Measurements from ENCODE around the gene WDR17.

Gene WDR17

DNA sequence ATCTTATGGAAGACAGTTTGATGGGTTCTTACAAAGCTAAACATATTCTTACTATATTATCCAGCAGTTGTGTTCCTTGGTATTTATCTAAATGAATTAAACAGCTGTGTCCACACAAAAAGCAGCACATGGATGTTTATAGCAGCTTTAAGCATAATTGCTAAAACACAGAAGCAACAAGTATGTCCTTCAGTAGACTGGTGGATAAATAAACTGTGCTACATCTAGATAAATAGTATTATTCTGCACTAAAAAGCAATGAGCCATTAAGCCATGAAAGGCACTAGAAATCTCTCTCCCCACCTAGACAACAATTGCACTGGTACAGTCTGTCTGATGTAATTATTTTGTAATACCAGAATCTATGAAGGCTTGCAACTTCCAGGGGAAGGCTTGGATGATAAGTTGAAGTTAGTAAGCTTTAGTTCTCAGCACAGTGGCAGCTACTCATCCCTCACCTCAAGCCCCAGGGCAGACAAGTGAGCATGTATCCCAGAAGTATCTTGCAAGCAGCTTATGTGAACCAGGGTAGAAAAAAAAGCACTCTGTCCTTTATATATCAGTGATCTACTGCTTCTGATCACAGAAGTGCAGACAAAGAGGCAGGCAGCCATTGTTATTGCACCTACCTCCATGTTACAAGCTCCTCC lies 36.9 kb downstream of the WDR17 start:
- peak; percentile 70 for DNase-seq

DNA sequence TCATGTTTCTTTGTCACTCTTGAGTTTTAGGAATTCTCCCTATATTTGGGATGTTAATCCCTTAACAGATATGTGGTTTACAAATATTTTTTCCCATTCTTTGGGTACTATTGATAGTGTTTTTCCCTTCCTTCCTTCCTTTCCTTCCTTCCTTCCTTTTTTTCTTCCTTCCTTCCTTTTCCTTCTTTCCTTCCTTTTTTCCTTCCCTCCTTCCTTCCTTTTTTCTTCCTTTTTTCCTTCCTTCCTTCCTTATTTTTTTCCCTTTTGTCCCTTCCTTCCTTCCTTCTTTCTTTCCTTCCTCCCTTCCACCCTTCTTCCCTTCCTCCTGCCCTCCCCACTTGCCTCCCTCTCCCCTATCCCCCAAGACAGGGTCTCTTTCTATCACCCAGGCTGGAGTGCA lies 42.1 kb downstream of the WDR17 start:
- no peak for DNase-seq

DNA sequence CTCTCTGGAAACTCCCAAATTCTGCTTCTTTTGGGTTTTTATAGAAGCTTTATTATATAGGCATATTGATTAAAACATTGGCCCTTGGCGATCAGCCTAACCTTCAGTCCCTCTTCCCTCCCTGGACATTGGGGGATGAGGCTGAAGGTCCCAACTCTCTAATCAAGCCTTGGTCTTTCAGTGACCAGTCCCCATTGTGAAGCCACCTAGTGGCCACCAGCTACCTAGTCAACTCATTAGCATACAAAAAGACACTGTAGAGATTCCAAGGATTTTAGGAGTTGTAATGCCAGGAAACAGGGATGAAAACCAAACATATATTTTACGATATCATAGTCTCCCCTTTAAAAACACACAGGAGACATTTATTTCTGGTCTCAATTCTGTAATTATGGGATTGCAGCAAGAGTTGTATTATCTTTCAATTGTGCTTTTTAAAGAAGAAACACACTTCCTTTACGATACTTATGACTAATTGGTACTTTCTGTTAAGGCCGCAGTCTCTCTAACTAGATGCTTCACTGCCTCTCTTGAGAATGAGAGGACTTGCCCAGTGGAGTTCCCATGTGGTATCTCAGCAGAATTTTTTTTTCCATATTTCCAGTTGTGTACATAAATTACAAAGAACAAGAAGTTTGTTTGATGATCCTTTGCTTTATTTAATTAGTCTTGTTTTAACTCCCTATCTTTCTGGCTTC lies 58.2 kb downstream of the WDR17 start:
- peak; percentile 7 for DNase-seq

DNA sequence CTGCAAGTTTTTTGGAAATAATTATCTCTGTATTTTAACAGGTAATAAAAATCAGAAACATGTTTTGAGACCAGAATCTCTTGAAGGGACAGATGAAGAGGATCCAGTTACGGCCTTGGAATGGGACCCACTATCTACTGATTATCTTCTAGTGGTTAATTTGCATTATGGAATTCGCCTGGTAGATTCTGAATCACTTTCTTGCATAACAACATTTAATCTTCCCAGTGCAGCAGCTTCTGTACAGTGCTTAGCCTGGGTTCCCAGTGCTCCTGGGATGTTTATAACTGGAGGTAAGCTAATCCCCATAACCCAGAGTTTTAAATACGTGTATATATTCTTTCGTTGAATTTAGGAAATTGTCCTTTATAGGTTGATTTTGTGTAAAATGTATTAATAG lies 59.4 kb downstream of the WDR17 start:
- no peak for DNase-seq

DNA sequence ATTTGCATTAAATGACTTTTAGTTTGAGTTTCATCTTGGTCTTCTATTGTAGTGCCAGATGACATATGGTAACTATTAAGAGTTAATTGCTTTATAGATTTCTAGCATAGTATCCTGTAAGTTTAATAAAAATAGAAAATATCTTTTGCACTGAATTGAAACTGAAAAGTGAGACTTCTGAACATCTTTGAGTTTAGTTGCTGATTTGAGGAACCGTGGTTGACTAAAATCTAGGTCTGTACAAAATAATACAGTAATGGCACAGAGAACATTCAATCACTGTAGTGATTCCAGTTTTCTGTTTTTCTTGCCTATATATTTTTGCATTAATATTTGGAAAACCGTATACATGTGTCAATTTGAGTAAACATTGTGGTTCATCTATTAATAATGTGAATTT lies 69.0 kb downstream of the WDR17 start:
- no peak for DNase-seq

DNA sequence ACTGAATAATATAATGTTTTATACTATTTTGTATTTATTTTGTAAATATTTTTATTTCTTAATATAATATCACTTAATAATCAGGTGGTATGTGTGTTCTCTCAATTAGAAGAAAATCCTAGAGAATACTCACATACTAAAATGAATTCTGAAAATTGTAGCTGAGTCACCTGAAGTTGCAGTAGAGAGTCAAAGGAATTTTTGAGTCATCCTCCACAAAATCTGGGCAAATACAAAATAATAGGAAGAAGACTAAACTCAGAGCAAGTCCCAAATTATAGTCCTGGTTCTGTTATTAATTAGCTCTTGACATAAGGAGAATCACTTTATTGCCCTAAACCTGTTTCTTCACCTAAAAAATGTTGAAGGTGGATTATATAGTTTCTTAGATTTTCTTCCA lies 72.0 kb downstream of the WDR17 start:
- no peak for DNase-seq

DNA sequence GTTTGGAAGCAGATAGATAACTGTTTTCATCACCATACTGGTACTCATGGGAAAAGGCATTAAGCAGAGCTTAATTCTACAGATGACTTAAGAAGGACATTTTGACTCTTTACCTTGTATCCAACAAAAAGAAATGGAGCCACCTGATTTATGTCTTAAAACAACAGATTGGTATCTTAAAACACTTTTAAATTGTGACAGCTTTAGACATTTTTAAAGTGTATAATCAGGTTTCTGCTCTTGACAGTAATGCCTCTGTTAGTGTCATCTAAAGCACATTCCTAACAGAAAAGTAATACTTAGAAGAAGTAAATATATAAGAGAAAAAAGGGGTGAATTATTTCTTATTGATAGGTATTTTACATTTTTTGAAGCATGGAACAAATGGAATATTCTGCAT lies 73.9 kb downstream of the WDR17 start:
- DNase-seq = no peak

DNA sequence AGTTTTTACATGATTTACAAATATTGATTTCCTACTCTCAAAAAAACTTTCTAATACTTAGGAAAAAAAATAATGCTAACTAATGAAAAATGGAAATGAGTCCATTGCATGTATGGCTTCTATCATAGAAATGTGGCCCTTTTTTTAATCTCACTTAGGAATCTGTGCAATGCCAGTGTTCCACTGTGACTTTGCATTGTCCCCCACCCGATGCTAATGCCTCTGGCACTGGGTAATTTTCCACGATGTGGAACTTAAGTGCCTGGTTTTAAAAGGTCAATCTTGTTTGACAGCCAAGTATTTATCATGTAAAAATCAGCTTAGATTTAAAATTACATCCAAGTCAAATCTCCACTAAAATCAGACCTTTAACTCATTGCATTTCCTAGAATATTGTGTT lies 76.6 kb downstream of the WDR17 start:
- no peak for DNase-seq

DNA sequence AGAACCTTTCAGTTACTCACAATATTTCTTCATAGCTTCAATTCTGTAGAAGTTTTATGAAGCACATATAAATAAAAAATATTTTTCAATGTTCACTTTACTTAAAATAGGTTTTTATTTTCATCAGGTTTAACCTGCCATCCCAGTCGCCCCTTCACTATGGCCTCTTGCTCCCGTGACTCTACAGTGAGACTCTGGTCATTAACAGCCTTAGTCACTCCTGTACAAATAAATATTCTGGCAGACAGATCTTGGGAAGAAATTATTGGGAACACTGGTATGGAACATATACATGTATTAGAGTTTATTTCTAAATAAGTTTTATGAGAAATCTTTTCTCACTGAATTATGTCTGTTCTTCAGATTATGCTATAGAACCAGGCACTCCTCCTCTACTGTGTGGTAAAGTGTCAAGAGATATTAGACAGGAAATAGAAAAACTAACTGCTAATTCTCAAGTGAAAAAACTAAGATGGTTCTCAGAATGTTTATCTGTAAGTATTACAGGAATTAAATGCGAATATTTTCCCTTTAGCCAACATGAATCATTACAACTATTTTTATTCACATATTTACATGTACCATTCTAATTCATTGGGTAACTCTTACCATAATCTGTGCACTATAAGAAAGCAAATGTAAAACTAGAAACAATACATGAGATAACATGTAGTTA lies 84.2 kb downstream of the WDR17 start:
- DNase-seq = no peak

DNA sequence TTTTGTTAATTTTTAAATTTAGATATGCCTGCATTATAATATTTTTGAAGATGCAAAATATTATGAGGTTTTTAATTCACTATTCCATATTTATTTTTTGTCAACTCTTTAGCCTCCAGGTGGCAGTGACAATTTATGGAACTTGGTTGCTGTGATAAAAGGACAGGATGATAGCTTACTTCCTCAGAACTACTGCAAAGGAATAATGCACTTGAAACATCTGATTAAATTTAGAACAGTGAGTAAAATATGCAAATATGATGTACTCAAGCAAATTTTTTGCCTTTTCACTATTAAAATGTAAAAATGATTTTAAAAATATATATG lies 84.7 kb downstream of the WDR17 start:
- DNase-seq = no peak

DNA sequence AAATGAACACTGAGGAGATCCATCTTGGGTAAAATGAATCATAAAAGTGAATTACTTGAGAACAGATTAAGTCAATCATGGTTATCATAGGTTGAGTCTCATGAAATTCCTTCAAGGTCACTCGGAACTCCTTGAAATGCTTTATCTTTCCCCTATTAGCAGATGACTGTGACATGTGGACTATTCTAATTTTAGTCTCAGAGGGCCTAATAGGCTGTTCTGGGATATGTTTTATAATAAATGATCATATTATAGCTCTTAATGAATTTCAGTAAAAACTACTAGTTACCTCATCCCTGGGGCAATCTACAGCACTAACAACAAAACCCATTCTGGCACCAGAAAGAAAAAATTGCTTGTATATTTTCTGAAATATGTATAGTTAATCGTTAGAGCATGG lies 85.1 kb downstream of the WDR17 start:
- no peak for DNase-seq

DNA sequence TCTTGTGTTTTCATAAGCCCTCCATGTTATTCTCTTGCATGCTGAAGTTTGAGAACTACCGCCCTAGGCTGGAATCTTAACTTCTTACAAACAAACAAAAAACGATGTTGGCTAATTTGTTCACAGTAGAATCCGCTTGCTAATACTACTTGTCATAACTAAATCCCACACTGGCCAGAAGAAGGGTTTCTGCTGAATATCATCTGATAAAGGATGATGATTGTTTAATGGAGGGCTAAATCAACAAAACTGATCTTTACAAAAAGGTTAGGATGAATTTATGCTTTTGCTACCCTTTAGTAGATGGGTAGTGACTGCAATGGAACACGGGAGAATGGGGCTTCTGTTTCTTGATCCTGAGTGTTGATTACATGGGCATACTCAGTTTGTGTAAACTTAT lies 87.5 kb downstream of the WDR17 start:
- DNase-seq = no peak

DNA sequence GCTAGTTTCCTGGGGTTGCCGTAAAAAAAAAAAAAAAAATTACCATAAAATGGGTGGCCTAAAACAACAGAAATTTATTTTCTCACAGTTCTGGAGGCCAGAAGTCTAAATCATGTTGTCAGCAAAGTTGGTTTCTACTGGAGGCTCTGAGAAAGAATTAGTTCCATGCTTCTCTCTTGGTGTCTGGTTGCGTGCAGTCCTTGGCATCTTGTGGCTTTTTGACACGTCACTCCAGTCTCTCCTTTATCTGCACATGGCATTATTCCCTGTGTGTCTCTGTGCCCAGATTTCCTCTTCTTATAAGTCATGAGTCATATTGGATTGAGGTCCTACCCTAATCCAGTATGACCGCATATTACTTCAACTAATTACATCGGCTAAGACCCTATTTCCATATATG lies 91.0 kb downstream of the WDR17 start:
- no peak for DNase-seq

DNA sequence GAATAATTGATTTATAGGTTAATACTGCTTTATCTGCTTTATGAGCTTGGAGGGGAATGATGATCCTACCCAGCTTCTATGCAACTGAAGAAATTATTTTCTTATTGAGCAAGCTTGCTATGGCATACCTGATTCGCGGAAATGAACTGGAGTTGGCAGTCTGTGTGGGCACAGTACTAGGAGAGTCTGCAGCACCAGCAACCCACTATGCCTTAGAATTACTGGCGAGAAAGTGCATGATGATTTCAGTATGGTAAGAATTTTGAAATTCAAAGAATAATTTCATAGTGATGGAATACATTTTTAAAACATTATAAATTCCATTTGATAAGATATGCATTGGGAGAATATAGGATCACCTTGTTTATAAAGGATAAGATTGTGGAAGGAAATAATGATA lies 97.4 kb downstream of the WDR17 start:
- no peak for DNase-seq

DNA sequence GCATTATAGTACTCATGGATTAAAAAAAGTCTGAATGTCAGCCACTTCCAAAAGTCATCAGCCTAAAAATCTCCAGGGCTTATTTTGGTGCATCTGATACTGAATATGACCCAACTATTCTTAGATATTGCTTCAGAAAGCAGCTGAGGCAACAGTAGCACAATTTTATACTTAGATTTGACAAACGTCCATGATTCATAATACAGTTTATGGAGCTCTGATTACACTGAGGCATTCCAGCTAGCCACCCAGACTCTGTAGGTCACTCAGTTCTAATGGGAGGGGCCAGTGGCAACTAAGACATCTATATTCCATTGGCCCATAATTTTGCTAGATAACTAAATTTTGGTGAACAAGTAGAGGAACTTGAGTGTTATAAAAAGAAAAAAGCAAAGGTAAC lies 119.4 kb downstream of the WDR17 start:
- no peak for DNase-seq

DNA sequence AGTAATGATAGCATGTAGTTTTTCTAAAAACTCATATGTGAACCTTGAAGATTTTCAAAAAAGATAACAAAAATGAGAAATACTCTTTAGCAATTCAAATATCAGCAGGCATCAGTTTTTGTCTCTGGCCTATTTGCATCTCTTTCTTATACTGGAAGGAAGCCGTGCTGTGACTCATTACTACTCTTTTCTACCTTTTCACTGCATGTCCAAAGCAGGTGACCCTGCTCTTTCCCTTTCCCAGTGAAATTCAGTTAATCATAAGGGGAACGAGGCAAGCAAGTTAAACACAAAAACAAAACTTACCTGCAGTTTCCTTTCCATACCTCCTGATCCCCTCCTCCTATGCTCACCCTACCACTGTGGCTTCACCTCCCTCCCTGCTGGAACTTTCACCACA lies 120.4 kb downstream of the WDR17 start:
- DNase-seq = no peak

DNA sequence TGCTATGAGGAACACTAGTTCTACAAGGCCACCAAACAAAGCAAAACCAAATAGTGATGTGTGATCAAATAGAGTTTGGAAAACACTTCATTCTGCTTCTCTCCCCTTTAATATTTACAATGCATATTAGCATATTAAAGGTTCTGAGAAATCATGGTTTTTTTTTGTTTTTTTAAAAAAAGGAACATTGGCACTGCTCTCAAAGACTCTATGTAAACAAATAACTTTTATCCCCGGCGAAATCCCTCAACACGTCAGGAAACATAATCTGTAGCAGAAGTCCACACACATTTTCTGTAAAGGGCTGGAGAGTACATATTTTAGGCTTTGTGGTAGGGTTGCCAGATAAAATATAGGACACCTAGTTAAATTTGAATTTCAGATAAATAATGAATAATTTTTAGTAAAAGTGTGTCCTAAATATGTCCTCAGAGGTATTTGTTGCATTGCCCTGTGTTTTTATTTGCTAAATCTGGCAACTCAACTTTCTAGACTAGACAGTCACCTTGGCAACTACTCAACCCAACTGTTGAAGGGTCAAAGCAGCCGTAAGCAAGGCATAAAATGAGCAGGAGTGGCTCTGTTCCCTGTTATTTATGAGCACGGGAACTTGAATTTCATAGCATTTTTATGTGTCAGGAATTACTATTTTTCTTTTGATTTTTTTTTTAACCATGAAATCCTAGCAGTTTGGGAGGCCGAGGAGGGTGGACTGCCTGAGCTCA lies 121.2 kb downstream of the WDR17 start:
- DNase-seq = no peak

DNA sequence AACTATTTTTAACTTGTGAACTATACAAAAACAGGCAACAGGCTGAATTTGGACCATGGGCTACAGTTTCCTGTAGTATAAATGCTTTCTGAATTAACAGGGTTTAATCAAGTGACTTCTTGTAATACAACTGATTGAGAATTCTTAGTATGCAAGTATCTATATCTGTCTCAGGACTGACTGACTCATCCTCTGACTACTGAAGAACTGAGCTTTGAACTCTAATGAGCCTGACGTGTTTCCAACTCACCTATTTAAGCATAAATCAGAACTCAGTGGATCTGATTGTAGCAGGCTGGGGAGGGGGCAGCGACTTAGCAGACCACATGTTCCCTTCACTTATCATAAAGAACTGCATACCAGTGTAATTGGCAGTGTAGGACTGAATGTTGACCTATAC lies 122.0 kb downstream of the WDR17 start:
- no peak for DNase-seq

DNA sequence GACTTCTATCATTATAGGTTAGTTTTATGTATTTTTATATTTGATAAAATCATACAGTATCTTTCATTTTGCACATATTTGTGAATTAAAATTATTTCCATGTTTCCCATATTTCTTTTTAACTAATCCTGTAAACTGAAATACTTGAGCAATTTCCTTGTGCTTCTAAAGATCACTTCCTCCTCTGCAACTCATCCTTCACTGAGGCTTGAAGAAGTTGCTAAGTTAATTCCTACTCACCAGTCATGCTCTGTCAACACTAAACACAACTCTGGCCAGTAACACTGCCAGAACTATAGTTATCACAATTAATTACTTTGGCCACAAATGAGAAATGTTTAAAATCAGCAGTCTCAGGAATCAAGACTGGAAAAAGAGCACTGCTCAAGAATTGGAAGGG lies 123.0 kb downstream of the WDR17 start:
- DNase-seq = no peak

DNA sequence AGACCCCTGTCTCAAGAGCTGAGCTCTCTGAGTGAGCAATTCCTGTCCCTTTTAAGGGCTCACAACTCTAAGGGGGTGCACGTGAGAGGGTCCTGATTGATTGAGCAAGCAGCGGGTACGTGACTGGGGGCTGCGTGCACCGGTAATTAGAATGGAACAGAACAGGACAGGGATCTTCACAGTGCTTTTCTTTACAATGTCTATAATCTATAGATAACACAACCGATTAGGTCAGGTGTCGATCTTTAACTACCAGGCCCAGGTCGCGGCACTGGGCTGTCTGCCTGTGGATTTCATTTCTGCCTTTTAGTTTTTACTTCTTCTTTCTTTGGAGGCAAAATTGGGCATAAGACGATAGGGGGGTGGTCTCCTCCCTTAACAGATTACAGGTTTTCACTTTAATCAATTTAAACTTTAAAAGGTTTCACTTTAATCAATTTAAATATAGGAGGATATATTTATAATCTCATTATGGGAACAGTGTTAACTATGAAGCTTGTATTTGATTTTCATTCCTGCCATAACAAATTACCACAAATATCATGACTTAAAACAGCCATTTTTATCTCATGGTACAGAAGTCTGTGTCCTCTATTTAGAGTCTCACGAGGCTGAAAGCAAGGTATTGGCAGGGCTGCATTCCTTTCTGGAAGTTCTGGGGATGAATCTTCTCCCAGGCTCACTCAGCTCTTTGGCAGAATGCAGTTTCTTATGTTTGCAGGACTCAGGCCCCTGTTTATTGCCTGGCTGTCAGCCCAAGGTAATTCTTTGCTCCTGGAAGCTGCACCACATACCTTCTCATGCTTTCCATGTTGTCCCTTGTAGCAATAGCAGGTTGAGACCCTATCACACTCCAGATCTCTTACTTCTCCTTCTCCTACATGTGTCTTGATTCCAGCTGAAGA lies 124.5 kb downstream of the WDR17 start:
- DNase-seq = no peak

DNA sequence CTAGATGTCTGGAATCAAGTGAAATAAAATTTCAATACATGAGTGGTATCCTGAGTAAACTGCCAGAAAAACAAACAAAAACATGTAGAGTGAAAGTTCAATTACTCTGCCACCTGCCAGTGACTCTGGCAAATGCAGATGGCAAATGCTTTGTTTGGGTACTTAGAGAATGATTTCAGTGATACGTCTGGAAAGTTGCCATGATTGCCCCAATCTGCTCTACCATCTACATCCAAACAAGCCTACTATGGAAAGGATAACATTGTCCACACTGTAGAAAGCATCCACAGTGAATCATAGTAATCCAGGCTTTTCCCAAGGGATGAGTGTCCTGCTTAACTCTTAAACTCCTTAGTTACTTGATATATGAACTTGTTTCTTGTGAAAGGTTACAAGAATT lies 126.3 kb downstream of the WDR17 start:
- DNase-seq = peak; percentile 85

DNA sequence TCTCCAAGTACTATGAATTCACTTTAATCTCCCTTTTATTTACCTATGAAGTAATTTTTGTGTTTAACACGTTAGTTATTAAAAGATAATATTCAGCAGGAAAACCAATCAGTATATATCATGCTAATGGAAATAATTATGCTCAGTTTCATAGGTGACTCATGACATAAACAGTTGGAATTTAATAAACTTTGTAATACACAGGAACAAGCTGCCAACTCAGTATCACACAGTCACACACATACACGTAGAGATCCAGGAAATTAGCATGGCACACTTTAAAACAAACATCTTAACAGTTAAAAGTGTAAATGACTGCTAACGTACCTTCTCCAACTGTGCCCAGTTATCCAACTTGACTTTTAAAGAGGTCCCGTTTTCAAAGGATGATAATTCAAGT lies 127.5 kb downstream of the WDR17 start:
- DNase-seq = no peak

DNA sequence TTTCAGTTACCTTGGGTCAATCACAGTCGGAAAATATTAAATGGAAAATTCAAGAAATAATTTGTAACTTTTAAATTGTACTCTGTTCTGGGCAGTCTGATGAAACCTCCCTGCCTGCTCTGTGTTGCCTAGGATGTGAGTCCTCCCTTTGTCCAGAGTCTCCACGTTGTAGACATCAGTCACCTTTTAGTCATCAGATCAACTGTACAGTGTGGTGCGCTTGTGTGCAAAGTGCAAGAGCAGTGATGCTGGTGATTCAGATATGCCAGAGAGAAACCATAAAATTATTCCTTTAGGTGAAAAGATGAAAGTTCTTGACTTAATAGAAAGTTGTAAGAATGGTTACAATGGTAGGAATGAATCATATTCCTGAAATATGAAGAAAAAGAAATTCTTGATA lies 128.3 kb downstream of the WDR17 start:
- DNase-seq = no peak

All from NCI-H345 (cell line).